ENCODE data around the gene RNFT2. TPM values are rescaled to one million over a fixed set of nuclear protein-coding genes. Genes with fewer than 3 reads are reported as not detected.

RNFT2 gene
- total RNA-seq, 1 experiment from 2014 or later = 21.1 TPM

DNA sequence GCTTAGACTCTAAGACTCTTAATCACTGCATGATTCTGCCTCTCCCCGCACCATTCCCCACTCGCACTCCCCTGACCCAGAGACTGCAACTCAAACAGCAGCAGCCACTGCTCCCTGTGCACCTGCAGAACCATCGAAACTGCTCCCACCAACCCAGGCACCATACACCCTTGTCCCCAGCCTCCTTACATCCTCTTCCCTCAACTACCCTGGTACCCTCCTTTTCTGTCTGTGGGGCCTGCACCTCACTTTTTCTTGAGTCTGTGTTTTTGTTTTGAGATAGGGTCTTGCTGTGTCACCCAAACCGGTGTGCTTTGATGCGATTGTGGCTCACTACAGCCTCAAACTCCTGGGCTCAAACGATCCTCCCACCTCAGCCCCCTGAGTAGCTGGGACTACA, 69.4 kb downstream of the RNFT2 start:
- no peak overlapping the region for H3K27ac ChIP-seq
- ChIA-PET POLR2A (ENCODE audit: unreplicated experiment) (no interaction called here), CTCF (no interaction called here)
- peaks cover 6% of the 10 kb centered on the region for H3F3A ChIP-seq (ENCODE audit: insufficient read depth, low read depth)
- H3K9me2 ChIP-seq (ENCODE audit: insufficient read depth) = no peaks in the 10 kb centered on the region
- no peaks in the 10 kb centered on the region for H4K20me1 ChIP-seq (ENCODE audit: insufficient read depth)
- BruUV-seq (replicated peaks) = no TSS peak
- H3K36me3 ChIP-seq (ENCODE audit: low read depth) = no peaks in the 10 kb centered on the region
- no peaks in the 10 kb centered on the region for H3K79me2 ChIP-seq (ENCODE audit: low read depth)
- no peaks in the 10 kb centered on the region for H3K9me3 ChIP-seq (ENCODE audit: insufficient read depth, low read depth)
- intact Hi-C loops (cut with micrococcal nuclease; ENCODE audit: unreplicated experiment) = no loop called here
- H3K4me3 ChIP-seq = no peak overlapping the region
- no peak overlapping the region for H2AFZ ChIP-seq
- TF ChIP-seq, protein P1, sequence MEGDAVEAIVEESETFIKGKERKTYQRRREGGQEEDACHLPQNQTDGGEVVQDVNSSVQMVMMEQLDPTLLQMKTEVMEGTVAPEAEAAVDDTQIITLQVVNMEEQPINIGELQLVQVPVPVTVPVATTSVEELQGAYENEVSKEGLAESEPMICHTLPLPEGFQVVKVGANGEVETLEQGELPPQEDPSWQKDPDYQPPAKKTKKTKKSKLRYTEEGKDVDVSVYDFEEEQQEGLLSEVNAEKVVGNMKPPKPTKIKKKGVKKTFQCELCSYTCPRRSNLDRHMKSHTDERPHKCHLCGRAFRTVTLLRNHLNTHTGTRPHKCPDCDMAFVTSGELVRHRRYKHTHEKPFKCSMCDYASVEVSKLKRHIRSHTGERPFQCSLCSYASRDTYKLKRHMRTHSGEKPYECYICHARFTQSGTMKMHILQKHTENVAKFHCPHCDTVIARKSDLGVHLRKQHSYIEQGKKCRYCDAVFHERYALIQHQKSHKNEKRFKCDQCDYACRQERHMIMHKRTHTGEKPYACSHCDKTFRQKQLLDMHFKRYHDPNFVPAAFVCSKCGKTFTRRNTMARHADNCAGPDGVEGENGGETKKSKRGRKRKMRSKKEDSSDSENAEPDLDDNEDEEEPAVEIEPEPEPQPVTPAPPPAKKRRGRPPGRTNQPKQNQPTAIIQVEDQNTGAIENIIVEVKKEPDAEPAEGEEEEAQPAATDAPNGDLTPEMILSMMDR (conservative IDR thresholded peaks at IDR 0.05) = no peak
- no peak for TF ChIP-seq EZH2 (IDR thresholded peaks at IDR 0.05; ENCODE audit: low read depth)
- no peak for DNase-seq
- H3K4me1 ChIP-seq (replicated peaks; ENCODE audit: insufficient read depth) = peaks cover 6% of the 10 kb centered on the region
- no peak overlapping the region for H3K4me2 ChIP-seq
- no peaks in the 10 kb centered on the region for H3K27me3 ChIP-seq (ENCODE audit: insufficient read depth, low read depth)

DNA sequence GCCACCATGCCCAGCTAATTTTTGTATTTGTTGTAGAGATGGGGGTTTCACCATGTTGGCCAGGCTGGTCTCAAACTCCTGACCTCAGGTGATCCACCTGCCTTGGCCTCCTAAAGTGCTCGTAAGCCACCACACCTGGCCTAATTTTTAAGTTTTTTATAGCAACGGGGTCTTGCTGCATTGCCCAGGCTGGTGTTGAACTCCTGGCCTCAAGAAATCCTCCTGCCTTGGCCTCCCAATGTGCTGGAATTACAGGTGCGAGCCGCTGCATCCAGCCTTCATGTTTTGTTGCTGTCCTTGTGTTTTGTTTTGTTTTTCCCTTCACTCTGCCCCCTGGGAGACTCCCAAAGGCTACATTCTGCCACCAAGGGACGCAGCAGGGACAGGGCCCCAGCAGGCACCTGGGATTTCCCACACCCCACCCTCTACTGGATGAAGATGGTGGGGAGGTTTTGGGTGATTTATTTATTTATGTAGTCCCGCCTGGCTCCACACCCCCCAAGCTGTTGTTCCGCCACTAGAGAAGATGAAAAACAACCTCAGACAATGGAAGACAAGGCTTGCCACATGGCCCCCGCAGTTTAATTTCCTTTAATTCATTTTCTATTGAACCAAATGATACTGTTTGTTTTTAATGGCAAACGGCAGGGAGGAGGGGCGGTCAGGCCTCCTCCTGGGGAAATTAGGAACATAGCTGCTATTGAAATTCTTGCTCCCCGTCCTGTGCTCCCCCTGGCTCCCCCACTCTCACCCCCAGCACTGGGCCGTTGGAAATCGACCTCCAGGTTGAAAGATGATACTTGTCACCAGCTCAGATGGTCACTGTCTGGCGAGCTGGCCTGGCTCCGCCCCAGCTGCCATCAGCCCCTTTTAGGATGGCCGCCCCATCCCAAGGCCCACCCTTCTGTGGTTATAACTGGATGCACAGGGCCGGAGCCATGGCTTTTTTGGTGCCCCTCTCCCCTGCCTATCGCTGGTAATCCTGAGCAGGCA, 70.3 kb downstream of the RNFT2 start:
- no peaks in the 10 kb centered on the region for H3K79me2 ChIP-seq (ENCODE audit: low read depth)
- H3K36me3 ChIP-seq (ENCODE audit: low read depth) = no peaks in the 10 kb centered on the region
- DNase-seq = no peak
- no peak overlapping the region for H3K27ac ChIP-seq
- BruUV-seq (replicated peaks) = no TSS peak
- H3K4me1 ChIP-seq (replicated peaks; ENCODE audit: insufficient read depth) = peaks cover 13% of the 10 kb centered on the region
- H4K20me1 ChIP-seq (ENCODE audit: insufficient read depth) = no peaks in the 10 kb centered on the region
- no peak overlapping the region for H3K4me3 ChIP-seq
- TF ChIP-seq, protein P1 (conservative IDR thresholded peaks at IDR 0.05) = no peak
- TF ChIP-seq EZH2 (IDR thresholded peaks at IDR 0.05; ENCODE audit: low read depth) = no peak
- H3K9me3 ChIP-seq (ENCODE audit: insufficient read depth, low read depth) = no peaks in the 10 kb centered on the region
- H3K9me2 ChIP-seq (ENCODE audit: insufficient read depth) = no peaks in the 10 kb centered on the region
- H2AFZ ChIP-seq = no peak overlapping the region
- no peak overlapping the region for H3K4me2 ChIP-seq
- intact Hi-C loops (cut with micrococcal nuclease; ENCODE audit: unreplicated experiment) = no loop called here
- H3K27me3 ChIP-seq (ENCODE audit: insufficient read depth, low read depth) = no peaks in the 10 kb centered on the region
- CTCF ChIA-PET = no interaction called here
- POLR2A ChIA-PET (ENCODE audit: unreplicated experiment) = interaction anchor here (0.5 kb wide), 1 partner anchor 13 kb away, joined by 15 read pairs; no protein-coding TSS in a partner anchor
- H3F3A ChIP-seq (ENCODE audit: insufficient read depth, low read depth) = peaks cover 12% of the 10 kb centered on the region

DNA sequence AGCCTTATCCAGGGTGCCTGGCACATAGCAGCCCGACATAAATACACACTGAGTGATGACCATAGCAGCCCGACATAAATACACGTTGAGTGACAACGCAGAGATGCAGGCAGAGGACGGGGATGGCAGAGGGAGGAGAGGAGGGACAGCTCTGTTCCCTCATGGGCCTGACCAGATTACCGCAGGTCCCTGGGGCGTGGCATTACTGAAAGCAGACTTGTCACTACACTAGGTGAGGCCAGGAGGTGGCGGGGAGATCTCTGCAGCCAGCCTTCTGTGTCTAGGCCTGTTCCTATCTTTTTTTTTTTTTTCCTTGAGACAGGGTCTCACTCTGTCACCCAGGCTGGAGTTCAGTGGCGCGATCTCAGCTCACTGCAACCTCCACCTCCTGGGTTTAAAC, 74.1 kb downstream of the RNFT2 start:
- Histone ChIP-seq H4K20me1 (ENCODE audit: insufficient read depth) (no peaks in the 10 kb centered on the region), H3K27ac (no peak overlapping the region), H3K4me1 (replicated peaks; ENCODE audit: insufficient read depth) (peaks cover 24% of the 10 kb centered on the region), H3K36me3 (ENCODE audit: low read depth) (no peaks in the 10 kb centered on the region), H3K27me3 (ENCODE audit: insufficient read depth, low read depth) (no peaks in the 10 kb centered on the region), H3K9me3 (ENCODE audit: insufficient read depth, low read depth) (no peaks in the 10 kb centered on the region), H3K79me2 (ENCODE audit: low read depth) (no peaks in the 10 kb centered on the region), H3K9me2 (ENCODE audit: insufficient read depth) (no peaks in the 10 kb centered on the region), H3K4me2 (peak overlapping the region; percentile 26; the same call in 1 of the 2 replicates), H2AFZ (no peak overlapping the region), H3K4me3 (no peak overlapping the region), H3F3A (ENCODE audit: insufficient read depth, low read depth) (peaks cover 22% of the 10 kb centered on the region)
- ChIA-PET POLR2A (ENCODE audit: unreplicated experiment) (no interaction called here), CTCF (no interaction called here)
- TF ChIP-seq, protein P1 (conservative IDR thresholded peaks at IDR 0.05) = no peak
- no peak for TF ChIP-seq EZH2 (IDR thresholded peaks at IDR 0.05; ENCODE audit: low read depth)
- BruUV-seq (replicated peaks) = no TSS peak
- intact Hi-C loops (cut with micrococcal nuclease; ENCODE audit: unreplicated experiment) = no loop called here
- DNase-seq = no peak
